Astrocyte (in vitro differentiated cells and primary cell): ENCODE data around the gene RAB17.

Experiments
- CTCF ChIP-seq: IDR thresholded peaks from 2 replicates; pipeline ENCODE4 v1.5.1; 2011; ENCODE audit warnings: low read depth, mild to moderate bottlenecking, inconsistent platforms, low read length, moderate library complexity; ENCODE audit not compliant: insufficient read depth
- EZH2 ChIP-seq: IDR thresholded peaks from 2 replicates; pipeline ENCODE4 v1.6.1; 2012; ENCODE audit warnings: mild to moderate bottlenecking, low read length, inconsistent platforms; ENCODE audit not compliant: insufficient read depth

GRCh38 chr2:237538001-237538720, 52.4 kb downstream of the RAB17 start:
- TF ChIP-seq CTCF = no peak
- no peak for TF ChIP-seq EZH2
